ENCODE measurements around the gene TSNAXIP1. TPM values are rescaled to one million over a fixed set of nuclear protein-coding genes. Genes with fewer than 3 reads are reported as not detected.

The TSNAXIP1 gene
- polyA plus RNA-seq, 1 donor (not counting 4 experiments of a cell fraction or from before 2014, with no cell fraction given) = 0.54 TPM

- Histone ChIP-seq H3K27me3 (ENCODE audit: control insufficient read depth, extremely low read depth, insufficient read depth, low read length) (no peaks in the 10 kb centered on the region), H3K9me3 (ENCODE audit: control insufficient read depth, low read depth, low read length) (no peaks in the 10 kb centered on the region), H4K20me1 (ENCODE audit: control insufficient read depth, extremely low read depth, insufficient read depth, low read length) (peaks cover 2% of the 10 kb centered on the region), H3K36me3 (ENCODE audit: control insufficient read depth in 2 of 2, extremely low read depth in 1 of 2, insufficient read depth in 2 of 2, low read length in 2 of 2) (peaks cover 6 to 13% of the 10 kb centered on the region in 2 experiments), H3K27ac (ENCODE audit: control insufficient read depth, insufficient read depth, low read length) (peak within 1 kb of the TSS; percentile 97), H2AFZ (ENCODE audit: control insufficient read depth, low read length) (peak within 1 kb of the TSS; percentile 82), H3K9me1 (ENCODE audit: control insufficient read depth, extremely low read depth, insufficient read depth, low read length) (peaks cover 6% of the 10 kb centered on the region), H3K4me1 (ENCODE audit: control insufficient read depth, extremely low read depth, insufficient read depth, low read length) (peaks cover 48% of the 10 kb centered on the region), H3K79me2 (ENCODE audit: control insufficient read depth, insufficient read depth, low read length) (peaks cover 75% of the 10 kb centered on the region), H3K4me2 (ENCODE audit: control insufficient read depth, extremely low read depth, insufficient read depth, low read depth, low read length) (peak within 1 kb of the TSS; percentile 98), H3K9ac (ENCODE audit: control insufficient read depth, extremely low read depth, insufficient read depth, low read length) (peak within 1 kb of the TSS; percentile 100), H3K4me3 (ENCODE audit: control insufficient read depth in 2 of 3, extremely low read depth in 1 of 3, insufficient read depth in 2 of 3, low read depth in 1 of 3, low read length in 3 of 3) (peak within 1 kb of the TSS; percentile 92 to 97 (median 97))
- FAIRE-seq (no peak), DNase-seq (ENCODE audit: low read depth, low spot score) (no peak)
- TF ChIP-seq EZH2 (IDR thresholded peaks at IDR 0.05; ENCODE audit: low read length) = no peak
- TF ChIP-seq, protein P1, sequence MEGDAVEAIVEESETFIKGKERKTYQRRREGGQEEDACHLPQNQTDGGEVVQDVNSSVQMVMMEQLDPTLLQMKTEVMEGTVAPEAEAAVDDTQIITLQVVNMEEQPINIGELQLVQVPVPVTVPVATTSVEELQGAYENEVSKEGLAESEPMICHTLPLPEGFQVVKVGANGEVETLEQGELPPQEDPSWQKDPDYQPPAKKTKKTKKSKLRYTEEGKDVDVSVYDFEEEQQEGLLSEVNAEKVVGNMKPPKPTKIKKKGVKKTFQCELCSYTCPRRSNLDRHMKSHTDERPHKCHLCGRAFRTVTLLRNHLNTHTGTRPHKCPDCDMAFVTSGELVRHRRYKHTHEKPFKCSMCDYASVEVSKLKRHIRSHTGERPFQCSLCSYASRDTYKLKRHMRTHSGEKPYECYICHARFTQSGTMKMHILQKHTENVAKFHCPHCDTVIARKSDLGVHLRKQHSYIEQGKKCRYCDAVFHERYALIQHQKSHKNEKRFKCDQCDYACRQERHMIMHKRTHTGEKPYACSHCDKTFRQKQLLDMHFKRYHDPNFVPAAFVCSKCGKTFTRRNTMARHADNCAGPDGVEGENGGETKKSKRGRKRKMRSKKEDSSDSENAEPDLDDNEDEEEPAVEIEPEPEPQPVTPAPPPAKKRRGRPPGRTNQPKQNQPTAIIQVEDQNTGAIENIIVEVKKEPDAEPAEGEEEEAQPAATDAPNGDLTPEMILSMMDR (optimal IDR thresholded peaks at IDR 0.05 in 1 of 3, IDR thresholded peaks at IDR 0.05 in 1 of 3, conservative IDR thresholded peaks at IDR 0.05 in 1 of 3; ENCODE audit: extremely low read depth in 1 of 3, insufficient read depth in 2 of 3, low read length in 3 of 3) = no peak
- dilution Hi-C loops (cut with MboI; ENCODE audit: extremely low pct_ligation_motif_present, low sequenced_read_pairs) = no loop called here
Measured at GRCh38 chr16:67847064-67847861, 40.6 kb downstream of the TSNAXIP1 start, which contains the start of gene CENPT. CENPT (minus strand) TSS chr16:67847693; CDS start chr16:67833859, 13,834 bp downstream.

- peaks cover 40% of the 10 kb centered on the region for H3K4me1 ChIP-seq (ENCODE audit: control insufficient read depth, extremely low read depth, insufficient read depth, low read length)
- peak overlapping the region; percentile 97 for H3K27ac ChIP-seq (ENCODE audit: control insufficient read depth, insufficient read depth, low read length)
- peaks cover 75% of the 10 kb centered on the region for H3K79me2 ChIP-seq (ENCODE audit: control insufficient read depth, insufficient read depth, low read length)
- no peak for DNase-seq (ENCODE audit: low read depth, low spot score)
- TF ChIP-seq, protein P1 (optimal IDR thresholded peaks at IDR 0.05 in 1 of 3, IDR thresholded peaks at IDR 0.05 in 1 of 3, conservative IDR thresholded peaks at IDR 0.05 in 1 of 3; ENCODE audit: extremely low read depth in 1 of 3, insufficient read depth in 2 of 3, low read length in 3 of 3) = no peak
- TF ChIP-seq EZH2 (IDR thresholded peaks at IDR 0.05; ENCODE audit: low read length) = no peak
- peak overlapping the region; percentile 98 for H3K4me2 ChIP-seq (ENCODE audit: control insufficient read depth, extremely low read depth, insufficient read depth, low read depth, low read length)
- FAIRE-seq = no peak
- H3K9ac ChIP-seq (ENCODE audit: control insufficient read depth, extremely low read depth, insufficient read depth, low read length) = peak overlapping the region; percentile 100
- no peak overlapping the region for H2AFZ ChIP-seq (ENCODE audit: control insufficient read depth, low read length)
- peak overlapping the region; percentile 92 to 97 (median 97) for H3K4me3 ChIP-seq (ENCODE audit: control insufficient read depth in 2 of 3, extremely low read depth in 1 of 3, insufficient read depth in 2 of 3, low read depth in 1 of 3, low read length in 3 of 3)
- peaks cover 2% of the 10 kb centered on the region for H4K20me1 ChIP-seq (ENCODE audit: control insufficient read depth, extremely low read depth, insufficient read depth, low read length)
- dilution Hi-C loops (cut with MboI; ENCODE audit: extremely low pct_ligation_motif_present, low sequenced_read_pairs) = no loop called here
- H3K27me3 ChIP-seq (ENCODE audit: control insufficient read depth, extremely low read depth, insufficient read depth, low read length) = no peaks in the 10 kb centered on the region
- no peaks in the 10 kb centered on the region for H3K9me3 ChIP-seq (ENCODE audit: control insufficient read depth, low read depth, low read length)
- H3K36me3 ChIP-seq (ENCODE audit: control insufficient read depth in 2 of 2, extremely low read depth in 1 of 2, insufficient read depth in 2 of 2, low read length in 2 of 2) = peaks cover 5 to 13% of the 10 kb centered on the region in 2 experiments
- H3K9me1 ChIP-seq (ENCODE audit: control insufficient read depth, extremely low read depth, insufficient read depth, low read length) = peaks cover 6% of the 10 kb centered on the region
Measured at GRCh38 chr16:67848118-67848517, 41.4 kb downstream of the TSNAXIP1 start.
